Measurements from ENCODE around the gene MT1G.
A peak's percentile ranks its signal among the peaks of the same experiment; 100 is the strongest.
"Not testable (repeated sequence)": the region's sequence is repeated elsewhere in the genome, so short reads cannot be mapped to it uniquely, and the experiment has no call there.

MT1G gene

DNA sequence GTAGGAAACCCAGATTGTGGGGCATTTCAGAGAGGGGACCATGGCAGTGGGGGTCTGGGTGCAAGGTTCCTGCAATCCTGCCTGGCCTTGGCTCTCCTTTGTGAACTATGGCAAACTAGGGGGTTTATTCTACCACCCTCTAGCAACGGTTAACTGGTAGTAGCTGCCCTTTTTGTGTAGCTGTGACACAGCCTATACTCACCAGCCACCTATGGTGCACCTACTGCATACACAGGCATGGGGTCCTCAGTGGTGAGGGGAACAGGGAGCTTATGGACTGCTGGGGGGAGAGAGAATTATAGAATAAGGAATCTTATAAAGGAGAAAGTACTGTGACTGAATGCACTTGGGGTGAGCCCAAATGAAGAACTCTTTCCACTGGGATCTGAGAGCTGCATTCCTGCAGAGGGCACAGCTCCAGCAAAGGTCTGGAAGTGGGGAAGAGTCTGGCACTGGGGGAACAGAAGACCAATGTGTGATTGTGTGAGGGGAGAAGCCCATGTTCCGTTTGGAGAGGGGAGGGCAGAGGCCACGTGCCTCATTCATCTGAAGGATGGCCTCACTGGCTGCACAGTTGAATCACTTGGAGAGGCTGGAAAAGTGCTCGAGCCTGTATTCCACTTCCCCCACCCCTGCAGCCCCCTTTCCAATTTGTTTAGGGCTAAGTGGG, 16.5 kb upstream of the MT1G start:
- DNase-seq: no peak

DNA sequence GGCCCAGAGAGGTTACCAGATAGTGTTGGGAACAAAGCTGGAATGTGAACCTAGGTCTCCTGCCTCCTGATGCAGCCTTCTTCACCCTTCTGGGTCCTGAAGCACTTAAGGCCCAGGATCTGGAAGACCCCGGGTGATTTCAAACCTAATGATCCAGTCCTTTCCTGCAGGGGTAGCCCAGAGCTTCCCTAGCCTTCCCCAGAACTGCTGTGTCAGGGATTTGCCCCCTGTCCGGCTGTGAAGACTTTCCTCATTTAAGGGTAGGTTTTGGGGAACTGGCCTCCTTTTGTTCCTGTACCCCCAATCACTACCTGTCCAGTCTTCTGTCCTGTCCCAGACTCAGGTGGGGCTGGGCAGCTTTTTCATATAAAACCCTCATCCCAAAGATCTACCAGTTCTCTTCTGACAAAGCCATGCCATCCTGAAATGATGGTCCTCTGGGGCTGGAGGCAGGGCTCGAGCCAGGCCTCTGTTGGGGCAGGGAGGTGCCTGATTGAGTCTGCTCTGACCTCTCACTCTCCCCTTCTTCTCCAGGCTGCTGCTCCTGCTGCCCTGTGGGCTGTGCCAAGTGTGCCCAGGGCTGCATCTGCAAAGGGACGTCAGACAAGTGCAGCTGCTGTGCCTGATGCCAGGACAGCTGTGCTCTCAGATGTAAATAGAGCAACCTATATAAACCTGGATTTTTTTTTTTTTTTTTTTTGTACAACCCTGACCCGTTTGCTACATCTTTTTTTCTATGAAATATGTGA, 15.7 kb upstream of the MT1G start:
- no peak for DNase-seq

DNA sequence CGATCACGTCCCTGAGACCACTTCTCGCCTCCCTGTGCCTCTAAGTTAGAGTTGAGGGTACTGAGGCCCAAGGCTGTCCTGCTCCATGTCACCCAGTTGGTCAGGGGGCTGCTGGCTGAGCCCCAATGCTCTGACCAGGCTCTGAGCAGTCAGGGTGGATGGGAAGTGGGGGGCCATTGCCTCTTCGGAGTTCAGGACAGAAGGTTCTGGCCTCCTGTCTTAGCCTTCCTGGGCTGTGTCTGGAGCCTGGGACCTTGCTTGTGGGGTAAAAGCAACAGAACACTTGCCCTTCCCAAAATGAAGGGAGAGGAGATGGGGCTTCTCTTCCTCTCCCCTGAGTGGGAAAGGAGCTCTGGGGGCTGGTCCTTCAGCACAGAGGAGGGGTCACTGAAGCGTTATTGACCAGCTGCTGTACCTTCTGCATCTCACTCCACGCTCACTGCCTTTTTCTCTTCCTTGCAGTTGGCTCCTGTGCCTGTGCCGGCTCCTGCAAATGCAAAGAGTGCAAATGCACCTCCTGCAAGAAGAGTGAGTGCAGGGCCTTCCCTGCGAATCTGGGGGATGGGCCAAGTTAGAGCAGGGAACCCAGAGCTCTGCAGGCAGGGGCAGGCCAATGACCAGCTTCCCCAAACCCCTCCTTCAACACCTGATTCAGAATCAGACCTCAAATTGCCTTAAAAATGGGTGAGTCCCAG, 15.0 kb upstream of the MT1G start:
- no peak for DNase-seq

DNA sequence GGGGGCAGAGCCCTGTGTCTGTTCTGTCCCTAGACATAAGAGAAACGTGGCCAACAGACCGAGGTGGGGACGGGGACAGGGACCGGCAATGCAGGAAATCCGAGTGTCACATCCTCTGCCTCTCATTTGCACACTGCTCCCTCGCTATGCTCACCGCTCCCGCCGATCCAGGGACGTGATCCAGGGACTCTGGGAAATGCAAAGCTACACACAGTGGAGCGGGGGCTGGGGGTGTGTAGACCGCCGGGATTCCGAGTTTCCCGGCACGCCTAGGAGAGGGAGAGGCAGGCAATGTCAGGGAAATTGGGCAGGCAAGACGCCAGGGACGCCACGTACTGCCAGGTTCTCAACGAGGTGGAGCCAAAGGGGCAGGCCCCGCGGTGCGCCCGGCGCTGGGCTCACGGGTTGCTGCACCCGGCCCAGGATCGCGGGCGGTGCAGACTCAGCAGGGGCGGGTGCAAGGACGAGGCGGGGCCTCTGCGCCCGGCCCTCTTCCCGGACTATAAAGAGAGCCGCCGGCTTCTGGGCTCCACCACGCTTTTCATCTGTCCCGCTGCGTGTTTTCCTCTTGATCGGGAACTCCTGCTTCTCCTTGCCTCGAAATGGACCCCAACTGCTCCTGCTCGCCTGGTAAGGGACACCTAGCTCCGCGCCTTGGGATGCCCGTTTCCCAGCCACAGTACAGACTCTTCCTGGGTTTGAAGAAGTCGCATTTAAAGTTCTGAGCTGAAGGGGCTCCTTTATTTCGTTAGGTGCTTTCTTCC, 14.3 kb upstream of the MT1G start, which contains the start of gene MT1X:
MT1X (plus strand) TSS at position 532 of the 764 bp plus-strand sequence; CDS start at position 603, 71 bp downstream.
- peak; percentile 73 for DNase-seq

DNA sequence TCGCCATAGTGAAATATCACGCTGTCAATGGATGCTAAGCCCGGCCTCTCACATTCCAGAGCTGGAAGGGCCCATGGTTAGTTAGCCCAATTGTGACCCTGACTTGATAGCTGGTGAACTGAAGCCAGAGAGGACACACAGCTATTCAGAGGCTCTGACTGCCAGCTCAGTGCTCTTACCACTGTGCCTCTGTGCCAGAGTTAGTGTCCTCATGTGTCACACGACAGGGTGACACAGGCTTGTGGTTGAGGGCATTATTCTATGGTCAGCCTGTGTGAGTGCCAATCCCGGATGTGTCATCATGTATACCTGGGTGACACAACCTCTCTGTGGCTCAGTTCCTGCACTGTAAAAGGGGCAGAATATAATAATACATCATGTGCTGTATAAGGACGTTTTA, 12.0 kb upstream of the MT1G start:
- no peak for DNase-seq

DNA sequence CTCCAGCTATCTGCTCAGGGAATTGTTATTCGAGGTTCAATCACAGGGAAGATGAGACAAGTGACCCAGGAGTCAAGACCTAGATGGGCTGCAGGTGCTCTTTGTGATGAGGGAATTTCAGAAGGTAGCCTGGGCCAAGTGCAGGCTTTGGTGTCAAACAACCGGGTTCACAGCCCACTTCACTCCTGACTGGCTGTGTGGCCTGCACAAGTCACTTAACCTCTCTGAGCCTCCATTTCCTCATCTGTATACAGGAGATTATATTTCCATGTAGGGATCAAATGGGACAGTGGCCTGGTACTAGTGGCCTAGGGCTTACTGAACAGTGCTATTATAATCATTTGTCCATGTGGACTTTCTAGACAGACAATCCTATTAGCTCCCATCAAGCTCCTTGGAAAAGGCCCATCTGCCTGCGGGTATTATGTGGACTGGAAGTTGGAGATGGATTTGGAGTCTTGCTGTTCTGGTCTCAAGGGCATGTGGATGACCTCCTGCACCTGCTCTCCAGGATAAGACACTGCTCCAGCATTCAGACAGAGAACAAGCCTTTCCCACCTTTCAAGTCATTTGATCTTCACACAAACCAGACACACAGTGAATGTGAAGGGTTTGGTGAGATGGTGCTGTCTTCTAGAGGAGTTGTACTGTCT, 11.3 kb upstream of the MT1G start:
- no peak for DNase-seq

DNA sequence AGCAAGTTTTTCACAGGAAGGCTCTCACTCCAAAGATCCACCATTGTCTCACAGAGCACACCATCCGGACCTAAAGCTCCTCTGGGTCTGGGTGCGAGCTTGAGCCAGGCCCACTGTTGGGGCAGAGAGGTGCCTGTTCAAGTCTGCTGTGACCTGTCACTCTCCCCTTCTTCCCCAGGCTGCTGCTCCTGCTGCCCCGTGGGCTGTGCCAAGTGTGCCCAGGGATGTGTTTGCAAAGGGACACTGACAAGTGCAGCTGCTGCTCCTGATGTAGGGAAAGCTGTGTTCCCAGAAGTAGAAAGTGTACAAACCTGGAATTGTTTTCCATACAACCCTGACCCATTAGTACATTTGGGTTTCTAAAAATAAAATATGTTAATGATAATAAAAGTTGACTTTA, 9.6 kb upstream of the MT1G start:
- no peak for DNase-seq

DNA sequence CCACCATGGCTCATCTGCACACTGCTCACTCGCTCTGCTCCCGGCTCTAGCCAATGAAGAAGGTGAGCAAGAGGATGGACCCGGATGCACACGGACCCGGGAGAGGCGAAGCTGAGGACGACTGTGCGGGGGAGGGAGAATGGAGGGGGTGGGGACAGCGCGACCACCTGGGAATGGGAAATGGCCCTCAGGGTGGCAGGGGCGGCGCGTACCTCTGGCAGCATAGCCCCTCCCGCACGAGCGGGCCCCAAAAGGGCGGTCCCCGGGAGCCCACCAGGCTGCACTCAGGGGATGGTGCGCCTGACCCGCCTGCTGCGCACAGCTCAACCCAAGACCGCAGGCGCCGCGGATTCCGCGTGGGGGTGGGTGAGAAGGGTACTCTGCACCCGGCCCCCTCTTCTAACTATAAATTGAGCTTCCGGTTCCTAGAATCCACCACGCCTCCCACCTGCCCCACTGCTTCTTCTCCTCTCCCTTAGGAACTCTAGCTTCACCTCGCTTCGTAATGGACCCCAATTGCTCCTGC, 7.9 kb upstream of the MT1G start:
- no peak for DNase-seq

DNA sequence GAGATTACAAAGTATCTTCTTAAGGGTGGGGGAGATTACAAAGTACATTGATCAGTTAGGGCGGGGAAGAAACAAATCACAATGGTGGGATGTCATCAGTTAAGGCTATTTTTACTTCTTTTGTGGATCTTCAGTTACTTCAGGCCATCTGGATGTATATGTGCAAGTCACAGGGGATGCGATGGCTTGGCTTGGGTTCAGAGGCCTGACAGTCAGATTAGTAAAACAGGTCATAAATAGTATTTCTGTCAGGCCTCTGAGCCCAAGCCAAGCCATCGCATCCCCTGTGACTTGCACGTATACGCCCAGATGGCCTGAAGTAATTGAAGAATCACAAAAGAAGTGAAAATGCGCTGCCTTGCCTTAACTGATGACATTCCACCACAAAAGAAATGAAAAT, 6.7 kb upstream of the MT1G start:
- DNase-seq: not testable (repeated sequence)

DNA sequence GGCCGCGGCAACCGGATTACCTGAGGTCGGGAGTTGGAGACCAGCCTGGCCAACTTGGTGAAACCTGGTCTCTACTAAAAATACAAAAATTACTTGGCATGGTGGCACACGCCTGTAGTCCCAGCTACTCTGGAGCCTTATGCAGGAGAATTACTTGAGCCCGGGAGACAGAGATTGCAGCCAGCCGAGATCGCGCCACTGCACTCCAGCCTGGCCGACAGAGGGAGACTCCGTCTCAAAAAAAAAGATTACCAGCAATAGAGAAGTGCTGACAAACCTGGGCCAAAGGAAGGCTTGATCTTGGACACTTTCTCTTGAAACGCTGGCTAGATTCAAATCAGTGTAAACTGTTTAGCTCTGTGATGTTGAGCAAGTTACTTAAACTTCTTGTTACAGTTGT, 6.1 kb upstream of the MT1G start:
- no peak for DNase-seq

DNA sequence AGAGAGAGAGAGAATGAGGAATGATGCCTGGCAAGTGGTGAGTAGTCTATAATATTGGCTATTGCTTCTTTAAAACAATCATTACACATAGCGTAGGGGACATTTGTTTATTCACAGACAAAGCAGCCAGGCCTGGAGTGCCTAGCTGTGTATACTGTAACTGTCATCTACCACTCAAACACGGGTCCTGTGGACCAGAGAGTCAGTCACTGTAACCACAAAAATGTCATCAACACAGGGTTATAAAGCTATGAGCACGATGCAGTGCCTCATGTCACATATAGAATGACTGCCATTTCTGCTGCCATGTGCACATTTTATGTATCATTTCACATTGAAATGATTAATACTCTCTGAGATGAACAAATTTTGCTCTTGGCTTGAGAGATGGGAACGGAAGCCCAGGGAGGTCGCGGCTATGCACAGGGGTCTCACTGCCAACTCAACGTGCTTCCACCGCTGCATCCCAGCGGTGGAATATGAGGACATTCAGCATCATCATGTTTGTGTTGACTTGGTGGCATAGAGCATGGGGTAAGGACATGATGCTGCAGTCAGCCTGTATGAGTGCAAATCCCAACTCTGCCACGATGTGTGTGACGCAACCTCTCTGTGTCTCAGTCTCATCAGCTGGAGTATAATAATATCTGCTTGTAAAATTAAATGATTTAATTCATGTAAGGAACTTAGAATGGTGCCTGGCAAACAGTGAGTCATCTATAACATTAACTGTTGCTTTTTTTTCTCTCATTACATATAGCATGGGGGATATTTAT, 5.1 kb upstream of the MT1G start:
- DNase-seq: no peak

DNA sequence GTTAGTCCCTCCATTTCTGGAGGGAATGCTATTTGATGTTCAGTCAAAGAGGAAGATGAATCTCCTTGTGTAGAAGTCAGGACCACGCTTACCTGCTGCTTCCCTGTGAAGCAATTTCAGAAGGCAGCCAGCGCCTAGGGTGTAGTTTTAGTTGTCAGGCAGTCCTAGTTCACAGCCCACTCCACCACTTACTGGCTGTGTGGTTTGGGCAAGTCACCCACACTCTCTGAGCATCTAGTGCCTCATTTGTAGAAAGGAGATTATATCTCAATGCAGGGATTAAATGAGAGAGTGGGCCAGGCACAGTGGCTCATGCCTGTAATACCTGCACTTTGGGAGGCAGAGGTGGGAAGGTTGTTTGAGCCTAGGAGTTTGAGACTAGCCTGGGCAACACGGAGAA, 4.3 kb upstream of the MT1G start:
- DNase-seq: not testable (repeated sequence)

DNA sequence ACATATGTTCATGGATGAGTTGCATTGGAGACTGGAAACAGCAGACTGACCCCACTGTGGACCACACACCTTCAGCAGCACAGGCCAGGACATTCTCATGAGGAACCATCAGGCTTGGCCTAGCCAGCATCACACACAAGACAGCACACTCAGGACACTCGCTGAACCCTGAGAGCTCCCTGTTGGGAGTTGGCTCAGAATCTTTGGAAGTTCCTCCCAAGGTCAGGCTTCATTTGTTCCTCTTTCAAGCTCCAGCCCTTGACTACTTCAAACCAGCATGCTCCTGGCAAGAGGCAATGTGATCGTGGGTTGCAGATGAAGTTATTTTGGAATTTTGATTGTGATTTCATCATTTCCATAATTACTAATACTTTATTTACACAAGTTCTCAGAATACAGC, 3.8 kb upstream of the MT1G start:
- not testable (repeated sequence) for DNase-seq

DNA sequence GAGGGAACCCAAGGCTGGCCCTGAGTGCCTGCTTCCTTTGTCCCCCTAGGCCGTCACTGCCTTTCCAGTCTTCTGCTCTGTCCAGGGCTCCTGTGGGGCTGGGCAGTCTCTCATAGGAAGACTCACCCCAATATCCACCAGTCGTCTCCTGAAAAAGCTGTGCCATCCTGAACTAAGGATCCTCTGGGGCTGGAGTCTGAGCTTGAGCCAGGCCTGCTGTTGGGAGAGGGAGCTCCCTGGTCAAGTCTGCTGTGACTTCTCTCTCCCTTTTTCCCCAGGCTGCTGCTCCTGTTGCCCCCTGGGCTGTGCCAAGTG, 2.7 kb upstream of the MT1G start:
- no peak for DNase-seq

DNA sequence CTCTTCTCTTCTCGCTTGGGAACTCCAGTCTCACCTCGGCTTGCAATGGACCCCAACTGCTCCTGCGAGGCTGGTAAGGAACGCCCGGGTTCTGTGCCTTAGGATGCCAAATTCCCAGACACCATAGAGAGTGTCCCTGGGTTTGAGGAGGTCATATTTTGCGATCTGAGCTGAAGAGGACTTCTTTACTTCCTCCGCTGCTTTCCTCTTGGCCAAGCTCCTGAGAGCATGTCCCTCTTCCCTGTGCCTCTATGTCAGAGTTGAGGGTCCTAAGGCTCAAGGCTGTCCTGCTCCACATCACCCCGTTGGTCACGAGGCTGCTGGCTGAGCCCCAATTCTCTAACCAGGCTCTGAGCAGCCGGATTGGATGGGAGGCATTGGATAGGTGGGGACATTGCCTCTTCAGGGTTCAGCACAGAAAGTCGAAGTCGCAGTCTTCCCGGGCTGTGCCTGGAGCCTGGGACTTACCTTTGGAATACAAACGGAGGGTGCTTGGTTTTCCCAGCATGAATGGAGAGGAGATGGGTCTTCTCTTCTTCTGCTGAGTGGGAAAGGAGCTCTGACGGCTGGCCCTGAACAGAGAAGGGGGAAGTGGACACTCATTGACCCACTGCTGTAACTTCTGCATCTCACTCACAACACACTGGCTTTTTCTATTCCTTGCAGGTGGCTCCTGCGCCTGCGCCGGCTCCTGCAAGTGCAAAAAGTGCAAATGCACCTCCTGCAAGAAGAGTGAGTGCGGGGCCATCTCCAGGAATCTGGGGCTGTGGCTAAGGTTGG, 2.2 kb upstream of the MT1G start:
- DNase-seq: no peak

DNA sequence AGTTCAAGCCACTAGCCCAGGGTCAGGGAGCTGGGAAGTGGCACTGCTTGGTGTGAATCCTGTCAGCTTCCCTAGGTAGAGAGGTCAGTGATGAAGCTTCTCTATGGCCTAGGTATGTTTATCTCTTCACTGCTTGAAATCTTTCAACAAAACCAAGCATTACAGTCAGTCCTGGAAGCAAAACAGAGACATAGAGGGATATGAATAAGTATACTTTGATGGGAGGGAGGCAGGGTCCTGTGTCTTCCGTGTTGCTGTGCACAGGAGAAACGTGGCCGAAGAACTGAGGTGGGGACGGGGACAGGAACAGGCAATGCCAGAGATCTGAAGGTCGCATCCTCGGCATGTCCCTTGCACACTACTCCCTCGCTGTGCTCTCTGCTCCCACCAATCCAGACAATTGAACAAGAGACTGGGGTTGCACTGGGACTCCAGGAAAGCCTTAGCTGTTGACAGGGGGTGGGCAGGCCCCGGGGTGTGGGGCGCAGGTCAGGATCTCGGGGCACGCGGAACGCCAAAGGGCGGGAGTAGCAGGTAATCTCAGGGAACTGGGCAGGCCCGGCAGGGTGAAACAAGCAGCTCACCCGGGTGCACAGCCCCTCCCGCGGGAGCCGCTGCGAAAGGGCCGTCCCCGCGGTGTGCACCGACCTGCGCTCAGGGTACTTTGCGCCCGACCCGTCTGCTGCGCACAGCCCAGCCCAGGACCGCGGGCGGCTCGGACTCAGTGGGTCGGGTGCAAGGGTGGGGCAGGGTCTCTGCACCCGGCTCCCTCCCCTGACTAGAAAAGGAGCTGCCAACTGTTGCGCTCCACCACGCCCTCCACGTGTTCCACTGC, 1.4 kb upstream of the MT1G start, which contains the start of gene MT1H:
MT1H (plus strand) TSS at position 810 of the 835 bp plus-strand sequence. CDS start 71 bp downstream, outside the sequence.
- no peak for DNase-seq

DNA sequence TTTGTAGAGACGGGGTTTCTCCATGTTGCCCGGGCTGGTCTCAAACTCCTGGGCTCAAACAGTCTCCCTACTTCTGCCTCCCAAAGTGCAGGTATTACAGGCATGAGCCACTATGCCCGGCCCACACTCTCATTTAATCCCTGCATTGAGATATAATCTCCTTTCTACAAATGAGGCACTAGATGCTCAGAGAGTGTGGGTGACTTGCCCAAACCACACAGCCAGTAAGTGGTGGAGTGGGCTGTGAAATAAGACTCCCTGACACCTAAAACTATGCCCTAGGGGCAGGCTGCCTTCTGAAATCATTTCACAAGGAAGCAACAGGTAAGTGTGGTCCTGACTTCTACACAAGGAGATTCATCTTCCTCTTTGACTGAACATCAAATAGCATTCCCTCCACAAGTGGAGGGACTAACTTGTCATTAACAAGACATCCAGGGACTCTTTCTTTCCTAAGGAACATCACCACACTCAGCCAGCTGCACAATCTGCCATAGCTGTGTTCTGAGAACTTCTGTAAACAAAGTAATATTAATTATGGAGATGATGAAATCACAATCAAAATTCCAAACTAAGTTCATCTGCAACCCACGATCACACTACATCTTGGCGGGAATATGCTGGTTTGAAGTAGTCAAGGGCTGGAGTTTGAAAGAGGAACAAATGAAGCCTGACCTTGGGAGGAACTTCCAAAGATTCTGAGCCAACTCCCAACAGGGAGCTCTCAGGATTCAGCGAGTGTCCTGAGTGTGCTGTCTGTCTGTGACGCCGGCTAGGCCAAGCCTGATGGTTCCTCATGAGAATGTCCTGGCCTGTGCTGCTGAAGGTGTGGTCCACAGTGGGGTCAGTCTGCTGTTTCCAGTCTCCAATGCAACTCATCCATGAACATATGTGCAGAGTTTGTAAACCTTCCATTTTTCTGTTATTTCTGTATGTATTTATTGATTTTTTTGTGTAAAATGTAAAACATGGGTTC, 2.3 kb downstream of the MT1G start:
- not testable (repeated sequence) for DNase-seq

DNA sequence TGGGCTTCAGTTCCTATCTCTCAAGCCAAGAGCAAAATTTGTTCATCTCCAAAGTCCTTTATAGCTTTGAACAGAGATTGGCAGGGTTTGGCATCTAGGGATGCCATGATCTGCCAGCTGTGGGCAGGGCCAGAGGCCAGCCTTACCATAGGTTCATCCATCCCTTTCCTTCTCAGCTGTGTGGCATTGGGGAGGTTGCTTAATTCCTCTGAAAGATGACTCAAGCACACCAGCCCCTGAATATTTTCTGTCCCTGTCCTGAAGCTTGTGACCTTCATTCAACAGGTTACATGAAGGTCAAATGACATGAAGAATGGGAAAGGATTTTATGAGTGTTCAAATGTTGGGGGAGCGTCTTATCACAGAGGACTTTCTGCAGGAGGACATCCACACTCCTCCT, 3.4 kb downstream of the MT1G start:
- no peak for DNase-seq

All from NCI-H1105 (cell line).